ENCODE measurements around the gene SUCO. TPM values are rescaled to one million over a fixed set of nuclear protein-coding genes. Genes with fewer than 3 reads are reported as not detected.

SUCO gene
- total RNA-seq, 4 donors from 2014 or later = 23.9 to 49.4 (median 34.5) TPM

GRCh38 chr1:172547071-172547470 lies 14.1 kb downstream of the SUCO start:
- Histone ChIP-seq H3K36me3 (no peaks in the 10 kb centered on the region), H3K27ac (no peak overlapping the region), H3K4me3 (no peak overlapping the region), H3K27me3 (no peaks in the 10 kb centered on the region), H3K4me1 (peaks cover 23% of the 10 kb centered on the region), H3K9me3 (no peaks in the 10 kb centered on the region)
- no peak for DNase-seq (ENCODE audit: low spot score in 2 of 2)
- WGBS = 79% methylated on average over 3 of the region's 3 CpGs
- TF ChIP-seq EP300 (IDR thresholded peaks at IDR 0.05) (no peak), POLR2AphosphoS5 (IDR thresholded peaks at IDR 0.05) (no peak), POLR2A (IDR thresholded peaks at IDR 0.05) (no peak), CTCF (IDR thresholded peaks at IDR 0.05) (no peak)

- WGBS = 19% methylated on average over 2 of the region's 2 CpGs
- no peaks in the 10 kb centered on the region for H3K9me3 ChIP-seq
- H3K4me1 ChIP-seq = peaks cover 22% of the 10 kb centered on the region
- no peak overlapping the region for H3K4me3 ChIP-seq
- DNase-seq (ENCODE audit: low spot score in 2 of 2) = no peak
- H3K27ac ChIP-seq = no peak overlapping the region
- H3K27me3 ChIP-seq = no peaks in the 10 kb centered on the region
- TF ChIP-seq POLR2A (IDR thresholded peaks at IDR 0.05) (no peak), POLR2AphosphoS5 (IDR thresholded peaks at IDR 0.05) (no peak), EP300 (IDR thresholded peaks at IDR 0.05) (no peak), CTCF (IDR thresholded peaks at IDR 0.05) (no peak)
- no peaks in the 10 kb centered on the region for H3K36me3 ChIP-seq
These were observed 16.8 kb downstream of the SUCO start for GRCh38 chr1:172549621-172550280.

GRCh38 chr1:172551279-172551678 lies 18.3 kb downstream of the SUCO start:
- H3K27me3 ChIP-seq = no peaks in the 10 kb centered on the region
- no peaks in the 10 kb centered on the region for H3K9me3 ChIP-seq
- peaks cover 9% of the 10 kb centered on the region for H3K36me3 ChIP-seq
- H3K4me1 ChIP-seq = peaks cover 20% of the 10 kb centered on the region
- no peak for DNase-seq (ENCODE audit: low spot score in 2 of 2)
- TF ChIP-seq POLR2AphosphoS5 (IDR thresholded peaks at IDR 0.05) (no peak), POLR2A (IDR thresholded peaks at IDR 0.05) (no peak), EP300 (IDR thresholded peaks at IDR 0.05) (no peak), CTCF (IDR thresholded peaks at IDR 0.05) (no peak)
- 93% methylated on average over 6 of the region's 6 CpGs for WGBS
- no peak overlapping the region for H3K4me3 ChIP-seq
- H3K27ac ChIP-seq = no peak overlapping the region

- no peak for DNase-seq (ENCODE audit: low spot score in 2 of 2)
- Histone ChIP-seq H3K36me3 (peaks cover 34% of the 10 kb centered on the region), H3K4me1 (peaks cover 4% of the 10 kb centered on the region), H3K9me3 (no peaks in the 10 kb centered on the region), H3K4me3 (no peak overlapping the region), H3K27ac (no peak overlapping the region), H3K27me3 (no peaks in the 10 kb centered on the region)
- TF ChIP-seq POLR2A (IDR thresholded peaks at IDR 0.05) = no peak
- TF ChIP-seq POLR2AphosphoS5 (IDR thresholded peaks at IDR 0.05) = no peak
- no peak for TF ChIP-seq EP300 (IDR thresholded peaks at IDR 0.05)
- TF ChIP-seq CTCF (IDR thresholded peaks at IDR 0.05) = no peak
- 98% methylated on average over 4 of the region's 4 CpGs for WGBS
These were observed 22.0 kb downstream of the SUCO start for GRCh38 chr1:172554915-172555314.

GRCh38 chr1:172556461-172556860 lies 23.5 kb downstream of the SUCO start:
- Histone ChIP-seq H3K27me3 (no peaks in the 10 kb centered on the region), H3K4me1 (no peaks in the 10 kb centered on the region), H3K9me3 (no peaks in the 10 kb centered on the region), H3K27ac (no peak overlapping the region), H3K4me3 (no peak overlapping the region), H3K36me3 (peaks cover 46% of the 10 kb centered on the region)
- DNase-seq (ENCODE audit: low spot score in 2 of 2) = no peak
- TF ChIP-seq POLR2A (IDR thresholded peaks at IDR 0.05) = no peak
- TF ChIP-seq POLR2AphosphoS5 (IDR thresholded peaks at IDR 0.05) = no peak
- TF ChIP-seq CTCF (IDR thresholded peaks at IDR 0.05) = no peak
- TF ChIP-seq EP300 (IDR thresholded peaks at IDR 0.05) = no peak
